ENCODE data around the gene FBXW11. TPM values are rescaled to one million over a fixed set of nuclear protein-coding genes. Genes with fewer than 3 reads are reported as not detected.
"Not testable (repeated sequence)": the region's sequence is repeated elsewhere in the genome, so short reads cannot be mapped to it uniquely, and the experiment has no call there.

Gene FBXW11
- polyA plus RNA-seq, 1 donor from 2014 or later = 103 TPM

DNA sequence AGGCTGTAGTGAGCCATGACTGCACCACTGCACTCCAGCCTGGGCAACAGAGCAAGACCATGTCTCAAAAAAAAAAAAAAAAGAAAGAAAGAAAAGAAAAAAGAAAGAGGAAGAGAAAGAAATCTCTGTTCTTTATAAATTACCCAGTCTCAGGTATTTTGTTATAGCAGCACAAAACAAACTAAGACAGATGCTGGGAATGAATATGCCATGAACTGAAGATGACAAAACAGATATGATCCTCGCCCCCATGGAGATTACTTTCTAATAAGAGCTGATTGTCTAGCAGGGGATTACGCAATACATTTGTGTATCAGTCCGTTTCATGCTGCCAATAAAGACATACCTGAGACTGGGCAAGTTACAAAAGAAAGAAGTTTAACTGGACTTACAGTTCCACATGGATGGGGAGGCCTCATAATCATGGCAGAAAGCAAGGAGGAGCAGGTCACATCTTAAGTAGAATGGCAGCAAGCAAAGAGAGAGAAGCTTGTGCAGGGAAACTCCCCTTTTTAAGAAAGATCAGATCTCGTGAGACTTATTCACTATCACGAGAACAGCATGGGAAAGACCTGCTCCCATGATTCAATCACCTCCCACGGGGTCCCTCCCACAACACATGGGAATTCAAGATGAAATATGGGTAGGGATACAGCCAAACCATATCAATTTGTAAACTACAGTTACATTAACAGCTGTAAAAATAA is 29.0 kb downstream of the FBXW11 start:
- H4K20me1 ChIP-seq (ENCODE audit: insufficient read depth); H3K27ac ChIP-seq (ENCODE audit: low read length): not testable (repeated sequence)

DNA sequence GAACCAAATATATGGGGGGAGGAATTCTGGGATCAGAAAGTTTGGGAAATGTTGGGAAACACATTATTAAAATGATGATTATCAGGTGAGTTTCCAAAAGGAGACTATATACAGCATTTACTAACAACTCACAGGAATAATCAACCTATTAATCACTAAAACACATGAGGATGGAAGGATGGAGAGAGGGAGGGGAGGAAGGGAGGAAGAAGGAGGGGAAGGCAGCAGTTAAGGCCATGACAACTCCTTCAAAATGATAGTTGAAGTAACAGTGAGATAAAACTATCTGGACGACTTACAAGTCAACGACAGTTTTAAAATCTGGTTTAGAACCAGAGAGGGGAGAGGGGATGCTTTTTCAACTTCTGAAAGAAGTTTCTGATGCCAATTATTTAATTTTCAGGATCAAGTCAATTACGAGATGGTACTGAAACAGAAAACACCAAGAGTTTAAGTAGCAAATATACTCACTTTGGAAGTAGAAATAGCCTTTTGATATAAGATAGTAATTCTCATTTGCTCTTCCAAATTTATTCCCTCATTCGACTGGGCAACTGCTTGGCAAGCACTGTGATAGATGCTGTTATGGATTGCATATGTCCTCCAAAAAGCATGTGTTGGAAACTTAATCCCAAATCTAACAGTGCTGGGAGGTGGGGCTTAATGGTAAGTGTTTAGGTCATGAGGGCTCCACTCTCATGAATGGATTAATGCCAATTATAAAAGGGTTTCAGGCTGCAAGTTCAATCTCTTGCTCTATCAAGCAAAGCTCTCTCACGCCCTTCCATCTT is 30.4 kb downstream of the FBXW11 start:
- Histone ChIP-seq H2AFZ (ENCODE audit: low read depth, low read length) (no peak overlapping the region), H4K20me1 (ENCODE audit: insufficient read depth) (no peaks in the 10 kb centered on the region), H3K27ac (ENCODE audit: low read length) (no peak overlapping the region), H3K9me2 (ENCODE audit: insufficient read depth, low read length) (no peaks in the 10 kb centered on the region), H3K4me3 (ENCODE audit: low read length) (no peak overlapping the region), H3K4me2 (ENCODE audit: low read length) (no peak overlapping the region), H3K9ac (ENCODE audit: low read length) (no peak overlapping the region), H3K79me2 (replicated peaks; ENCODE audit: insufficient read depth, low read length) (peaks cover 51% of the 10 kb centered on the region), H3K36me3 (ENCODE audit: insufficient read depth, low read length) (no peaks in the 10 kb centered on the region), H3K27me3 (ENCODE audit: insufficient read depth, low read depth, low read length) (no peaks in the 10 kb centered on the region), H3K9me3 (ENCODE audit: low read length) (no peaks in the 10 kb centered on the region), H3F3A (ENCODE audit: insufficient read depth, low read length, poor library complexity, severe bottlenecking) (no peaks in the 10 kb centered on the region)
- TF ChIP-seq POLR2AphosphoS5 (IDR thresholded peaks at IDR 0.05) (no peak), TAF1 (IDR thresholded peaks at IDR 0.05; ENCODE audit: low read depth) (no peak), EP300 (conservative IDR thresholded peaks at IDR 0.05; ENCODE audit: poor library complexity, severe bottlenecking) (no peak), MXI1 (conservative IDR thresholded peaks at IDR 0.05; ENCODE audit: poor library complexity, severe bottlenecking) (no peak), SMC3 (conservative IDR thresholded peaks at IDR 0.05; ENCODE audit: poor library complexity) (no peak), EZH2 (IDR thresholded peaks at IDR 0.05; ENCODE audit: borderline replicate concordance, insufficient read depth, low read length, poor library complexity, severe bottlenecking) (no peak), RAD21 (conservative IDR thresholded peaks at IDR 0.05) (no peak)
- TF ChIP-seq, protein P1, sequence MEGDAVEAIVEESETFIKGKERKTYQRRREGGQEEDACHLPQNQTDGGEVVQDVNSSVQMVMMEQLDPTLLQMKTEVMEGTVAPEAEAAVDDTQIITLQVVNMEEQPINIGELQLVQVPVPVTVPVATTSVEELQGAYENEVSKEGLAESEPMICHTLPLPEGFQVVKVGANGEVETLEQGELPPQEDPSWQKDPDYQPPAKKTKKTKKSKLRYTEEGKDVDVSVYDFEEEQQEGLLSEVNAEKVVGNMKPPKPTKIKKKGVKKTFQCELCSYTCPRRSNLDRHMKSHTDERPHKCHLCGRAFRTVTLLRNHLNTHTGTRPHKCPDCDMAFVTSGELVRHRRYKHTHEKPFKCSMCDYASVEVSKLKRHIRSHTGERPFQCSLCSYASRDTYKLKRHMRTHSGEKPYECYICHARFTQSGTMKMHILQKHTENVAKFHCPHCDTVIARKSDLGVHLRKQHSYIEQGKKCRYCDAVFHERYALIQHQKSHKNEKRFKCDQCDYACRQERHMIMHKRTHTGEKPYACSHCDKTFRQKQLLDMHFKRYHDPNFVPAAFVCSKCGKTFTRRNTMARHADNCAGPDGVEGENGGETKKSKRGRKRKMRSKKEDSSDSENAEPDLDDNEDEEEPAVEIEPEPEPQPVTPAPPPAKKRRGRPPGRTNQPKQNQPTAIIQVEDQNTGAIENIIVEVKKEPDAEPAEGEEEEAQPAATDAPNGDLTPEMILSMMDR (IDR thresholded peaks at IDR 0.05; ENCODE audit: poor library complexity, severe bottlenecking) = no peak
- TF ChIP-seq, protein P2, sequence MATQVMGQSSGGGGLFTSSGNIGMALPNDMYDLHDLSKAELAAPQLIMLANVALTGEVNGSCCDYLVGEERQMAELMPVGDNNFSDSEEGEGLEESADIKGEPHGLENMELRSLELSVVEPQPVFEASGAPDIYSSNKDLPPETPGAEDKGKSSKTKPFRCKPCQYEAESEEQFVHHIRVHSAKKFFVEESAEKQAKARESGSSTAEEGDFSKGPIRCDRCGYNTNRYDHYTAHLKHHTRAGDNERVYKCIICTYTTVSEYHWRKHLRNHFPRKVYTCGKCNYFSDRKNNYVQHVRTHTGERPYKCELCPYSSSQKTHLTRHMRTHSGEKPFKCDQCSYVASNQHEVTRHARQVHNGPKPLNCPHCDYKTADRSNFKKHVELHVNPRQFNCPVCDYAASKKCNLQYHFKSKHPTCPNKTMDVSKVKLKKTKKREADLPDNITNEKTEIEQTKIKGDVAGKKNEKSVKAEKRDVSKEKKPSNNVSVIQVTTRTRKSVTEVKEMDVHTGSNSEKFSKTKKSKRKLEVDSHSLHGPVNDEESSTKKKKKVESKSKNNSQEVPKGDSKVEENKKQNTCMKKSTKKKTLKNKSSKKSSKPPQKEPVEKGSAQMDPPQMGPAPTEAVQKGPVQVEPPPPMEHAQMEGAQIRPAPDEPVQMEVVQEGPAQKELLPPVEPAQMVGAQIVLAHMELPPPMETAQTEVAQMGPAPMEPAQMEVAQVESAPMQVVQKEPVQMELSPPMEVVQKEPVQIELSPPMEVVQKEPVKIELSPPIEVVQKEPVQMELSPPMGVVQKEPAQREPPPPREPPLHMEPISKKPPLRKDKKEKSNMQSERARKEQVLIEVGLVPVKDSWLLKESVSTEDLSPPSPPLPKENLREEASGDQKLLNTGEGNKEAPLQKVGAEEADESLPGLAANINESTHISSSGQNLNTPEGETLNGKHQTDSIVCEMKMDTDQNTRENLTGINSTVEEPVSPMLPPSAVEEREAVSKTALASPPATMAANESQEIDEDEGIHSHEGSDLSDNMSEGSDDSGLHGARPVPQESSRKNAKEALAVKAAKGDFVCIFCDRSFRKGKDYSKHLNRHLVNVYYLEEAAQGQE (IDR thresholded peaks at IDR 0.05; ENCODE audit: borderline replicate concordance) = no peak

More for the DNA sequence above, 29.0 kb downstream of the FBXW11 start:
- H2AFZ ChIP-seq (ENCODE audit: low read depth, low read length); H3K9ac ChIP-seq (ENCODE audit: low read length); H3K9me2 ChIP-seq (ENCODE audit: insufficient read depth, low read length); H3K4me3 ChIP-seq (ENCODE audit: low read length); H3K4me2 ChIP-seq (ENCODE audit: low read length); H3K27me3 ChIP-seq (ENCODE audit: insufficient read depth, low read depth, low read length); H3F3A ChIP-seq (ENCODE audit: insufficient read depth, low read length, poor library complexity, severe bottlenecking); H3K9me3 ChIP-seq (ENCODE audit: low read length); H3K36me3 ChIP-seq (ENCODE audit: insufficient read depth, low read length): not testable (repeated sequence)
- peaks cover 54% of the 10 kb centered on the region for H3K79me2 ChIP-seq (replicated peaks; ENCODE audit: insufficient read depth, low read length)
